GM23338 (cell line): ENCODE results near the gene ACSL6. TPM values are rescaled to one million over a fixed set of nuclear protein-coding genes. Genes with fewer than 3 reads are reported as not detected.

Source experiments
- ATAC-seq: fragments of 200-7000 bp; cut with Tn5 transposase; 3 replicates; pipeline ENCODE4 v1.9.1; 2020
- DNase-seq: peaks from one replicate; pipeline ENCODE4 v3.0.0-alpha.2; 2015; ENCODE audit warnings: low spot score
- H2AFZ ChIP-seq: fragments of 200-600 bp; sonication (generic); 2 replicates; pipeline ENCODE4 v1.8.0; 2016; ENCODE audit warnings: antibody characterized with exemption, mild to moderate bottlenecking, moderate library complexity
- H3F3A ChIP-seq: fragments of 200-600 bp; sonication (generic); replicated peaks from 2 replicates; pipeline ENCODE4 v1.8.0; 2017; ENCODE audit warnings: antibody characterized with exemption, mixed run types, low read depth
- H3K27ac ChIP-seq: fragments of 200-600 bp; sonication (generic); 2 replicates; pipeline ENCODE4 v1.6.1; 2016; ENCODE audit warnings: low read depth
- H3K27me3 ChIP-seq: fragments of 200-600 bp; sonication (generic); 2 replicates; pipeline ENCODE4 v1.8.0; 2016; ENCODE audit warnings: mild to moderate bottlenecking, mixed run types, moderate library complexity; ENCODE audit not compliant: insufficient read depth
- H3K36me3 ChIP-seq: fragments of 200-600 bp; sonication (generic); 2 replicates; pipeline ENCODE4 v1.8.0; 2016; ENCODE audit warnings: mild to moderate bottlenecking; ENCODE audit not compliant: insufficient read depth
- H3K4me1 ChIP-seq: fragments of 200-600 bp; sonication (generic); 2 replicates; pipeline ENCODE4 v1.8.0; 2016; ENCODE audit warnings: mild to moderate bottlenecking, moderate library complexity; ENCODE audit not compliant: insufficient read depth
- H3K4me2 ChIP-seq: fragments of 200-600 bp; sonication (generic); 2 replicates; pipeline ENCODE4 v1.7.1; 2017; ENCODE audit warnings: mixed run types
- H3K4me3 ChIP-seq: fragments of 200-600 bp; sonication (generic); 2 replicates; pipeline ENCODE4 v1.6.1; 2016; ENCODE audit warnings: mixed run types
- H3K79me2 ChIP-seq: fragments of 200-600 bp; sonication (generic); replicated peaks from 2 replicates; pipeline ENCODE4 v1.8.0; 2017; ENCODE audit warnings: mild to moderate bottlenecking; ENCODE audit not compliant: insufficient read depth
- H3K9me2 ChIP-seq: fragments of 200-600 bp; sonication (generic); 2 replicates; pipeline ENCODE4 v1.8.0; 2017; ENCODE audit not compliant: insufficient read depth
- H4K20me1 ChIP-seq: fragments of 200-600 bp; sonication (generic); replicated peaks from 2 replicates; pipeline ENCODE4 v1.8.0; 2017; ENCODE audit warnings: mild to moderate bottlenecking; ENCODE audit not compliant: insufficient read depth
- H3K27ac Mint-ChIP-seq: 2 replicates; pipeline ENCODE4 v1.8.0; 2020; ENCODE audit warnings: inconsistent platforms, mild to moderate bottlenecking, moderate library complexity, mixed read lengths
- H3K27me3 Mint-ChIP-seq: 3 replicates; pipeline ENCODE4 v1.8.0; 2022; ENCODE audit warnings: low read depth, mild to moderate bottlenecking, moderate library complexity, mixed read lengths, inconsistent platforms; ENCODE audit not compliant: insufficient read depth, poor library complexity
- H3K36me3 Mint-ChIP-seq: 3 replicates; pipeline ENCODE4 v1.8.0; 2021; ENCODE audit warnings: low read depth, mild to moderate bottlenecking, inconsistent platforms, moderate library complexity, mixed read lengths
- H3K4me1 Mint-ChIP-seq: 3 replicates; pipeline ENCODE4 v1.8.0; 2020; ENCODE audit warnings: mild to moderate bottlenecking, inconsistent platforms, mixed read lengths
- H3K4me3 Mint-ChIP-seq: 3 replicates; pipeline ENCODE4 v1.8.0; 2021; ENCODE audit warnings: moderate library complexity, mild to moderate bottlenecking, inconsistent platforms, mixed read lengths
- H3K9me3 Mint-ChIP-seq: 3 replicates; pipeline ENCODE4 v1.8.0; 2020; ENCODE audit warnings: moderate library complexity, mild to moderate bottlenecking, inconsistent platforms, mixed read lengths
- CREB1 ChIP-seq: fragments of 250-450 bp; sonication (Bioruptor Pico); IDR thresholded peaks from 2 replicates; pipeline ENCODE4 v1.5.0; 2020; ENCODE audit warnings: low read depth, mild to moderate bottlenecking, moderate library complexity
- CTCF ChIP-seq, 2 experiments: fragments of 200-600 bp in 1 of 2; sonication (generic) in 1 of 2; conservative IDR thresholded peaks; 2 replicates each; pipeline versions ENCODE4 v1.5.1 to v1.6.1; 2016 to 2017; ENCODE audit warnings: antibody characterized with exemption in 2 of 2, low read depth in 2 of 2, mild to moderate bottlenecking in 2 of 2, moderate library complexity in 1 of 2
- EZH2 ChIP-seq: fragments of 200-600 bp; sonication (generic); IDR thresholded peaks from one replicate; pipeline ENCODE4 v1.8.0; 2017; ENCODE audit warnings: antibody characterized with exemption, mild to moderate bottlenecking, low read depth; ENCODE audit not compliant: unreplicated experiment
- EZH2phosphoT487 ChIP-seq: fragments of 200-600 bp; sonication (generic); IDR thresholded peaks from one replicate; pipeline ENCODE4 v1.8.1; 2018; ENCODE audit warnings: antibody characterized with exemption; ENCODE audit not compliant: unreplicated experiment
- JUNB ChIP-seq: IDR thresholded peaks from one replicate; pipeline ENCODE4 v1.6.1; 2016; ENCODE audit warnings: antibody characterized with exemption; ENCODE audit not compliant: unreplicated experiment
- NANOG ChIP-seq: IDR thresholded peaks from 2 replicates; pipeline ENCODE4 v1.6.1; 2016; ENCODE audit warnings: antibody characterized with exemption, borderline replicate concordance
- POLR2AphosphoS5 ChIP-seq: IDR thresholded peaks from 2 replicates; pipeline ENCODE4 v1.6.1; 2016; ENCODE audit warnings: antibody characterized with exemption, low read depth
- REST ChIP-seq: IDR thresholded peaks from one replicate; pipeline ENCODE4 v1.6.1; 2018; ENCODE audit warnings: antibody characterized with exemption; ENCODE audit not compliant: unreplicated experiment
- STAT1 ChIP-seq: IDR thresholded peaks from one replicate; pipeline ENCODE4 v1.6.1; 2016; ENCODE audit warnings: antibody characterized with exemption; ENCODE audit not compliant: unreplicated experiment
- ZNF114 ChIP-seq: fragments of 250-450 bp; sonication (Bioruptor Pico); IDR thresholded peaks from 2 replicates; pipeline ENCODE4 v1.5.0; 2020; ENCODE audit warnings: mild to moderate bottlenecking, moderate library complexity
- ZNF462 ChIP-seq: fragments of 250-450 bp; sonication (Bioruptor Pico); IDR thresholded peaks from 2 replicates; pipeline ENCODE4 v1.5.0; 2020; ENCODE audit warnings: mild to moderate bottlenecking, moderate library complexity
- polyA plus RNA-seq: library from polyadenylated mRNA; unstranded; fragments of >200 nt; fragmentation: Nextera tagmentation; extraction: Ambion mirVana; gene quantifications from 2 replicates; pipeline ENCODE4 v1.2.1, GENCODE V29; 2016
- total RNA-seq: library from RNA; depleted of rRNA; stranded (reverse); fragments of >200 nt; shearing (Covaris generic); gene quantifications from 2 replicates; pipeline ENCODE4 v1.2.3, GENCODE V29; 2014

Gene ACSL6
- total and polyA plus RNA-seq, 2 experiments from 2014 or later, result 0.76 to 3.6 TPM

GRCh38 chr5:132017316-132017715 is 5.9 kb upstream of the ACSL6 start:
- no peak overlapping the region for H3K27ac ChIP-seq
- no peaks in the 10 kb centered on the region for H3K36me3 ChIP-seq
- ATAC-seq (no peak), DNase-seq (no peak)
- H4K20me1 ChIP-seq, result no peaks in the 10 kb centered on the region
- Mint-ChIP-seq H3K4me1 (peaks cover 12% of the 10 kb centered on the region), H3K9me3 (no peaks in the 10 kb centered on the region; the same call in 2 of the 3 replicates), H3K4me3 (no peak overlapping the region), H3K36me3 (no peaks in the 10 kb centered on the region), H3K27ac (no peak overlapping the region), H3K27me3 (peaks cover 4% of the 10 kb centered on the region)
- no peaks in the 10 kb centered on the region for H3K79me2 ChIP-seq
- H3K4me3 ChIP-seq, result no peak overlapping the region
- peaks cover 2% of the 10 kb centered on the region; the same call in 1 of the 2 replicates for H3K27me3 ChIP-seq
- no peaks in the 10 kb centered on the region for H3F3A ChIP-seq
- H2AFZ ChIP-seq, result no peak overlapping the region
- TF ChIP-seq EZH2phosphoT487 (no peak), ZNF462 (CRISPR knock-in tag) (no peak), POLR2AphosphoS5 (no peak)
- no peaks in the 10 kb centered on the region for H3K9me2 ChIP-seq
- no peak overlapping the region for H3K4me2 ChIP-seq
- H3K4me1 ChIP-seq, result no peaks in the 10 kb centered on the region

GRCh38 chr5:132016721-132017250 is 5.3 kb upstream of the ACSL6 start:
- H3F3A ChIP-seq, result no peaks in the 10 kb centered on the region
- peaks cover 7% of the 10 kb centered on the region; the same call in 1 of the 2 replicates for H3K27me3 ChIP-seq
- no peak overlapping the region for H3K4me2 ChIP-seq
- no peak overlapping the region for H2AFZ ChIP-seq
- no peaks in the 10 kb centered on the region for H4K20me1 ChIP-seq
- no peak for DNase-seq
- H3K36me3 ChIP-seq, result no peaks in the 10 kb centered on the region
- H3K27ac Mint-ChIP-seq, result no peak overlapping the region
- H3K27me3 Mint-ChIP-seq, result peaks cover 9% of the 10 kb centered on the region
- no peaks in the 10 kb centered on the region for H3K36me3 Mint-ChIP-seq
- peaks cover 14% of the 10 kb centered on the region for H3K4me1 Mint-ChIP-seq
- no peaks in the 10 kb centered on the region for H3K4me1 ChIP-seq
- H3K4me3 Mint-ChIP-seq, result no peak overlapping the region
- no peaks in the 10 kb centered on the region; the same call in 2 of the 3 replicates for H3K9me3 Mint-ChIP-seq
- no peaks in the 10 kb centered on the region for H3K9me2 ChIP-seq
- H3K4me3 ChIP-seq, result no peak overlapping the region
- H3K79me2 ChIP-seq, result no peaks in the 10 kb centered on the region
- H3K27ac ChIP-seq, result no peak overlapping the region
- no peak for ATAC-seq
- TF ChIP-seq EZH2 (no peak), STAT1 (no peak), POLR2AphosphoS5 (no peak), REST (no peak), EZH2phosphoT487 (no peak), CTCF (conservative IDR thresholded peaks at IDR 0.05; ENCODE audit: low read depth in 2 of 2) (no peak), CREB1 (CRISPR knock-in tag) (no peak), ZNF114 (CRISPR knock-in tag) (no peak), NANOG (no peak), JUNB (no peak)
